Activated CD8-positive, alpha-beta memory T cell treated with anti-CD3 and anti-CD28 coated beads, Interleukin-2, amount 50 U/mL, for 1 hour (primary cell): ENCODE measurements around the gene EIF4A2.
"Not testable (repeated sequence)": the region's sequence is repeated elsewhere in the genome, so short reads cannot be mapped to it uniquely, and the experiment has no call there.

Source experiments
- DNase-seq: peaks from one replicate; pipeline ENCODE4 v3.0.0-alpha.2; 2020; ENCODE audit errors: extremely low read depth

EIF4A2 gene

GRCh38 chr3:186784820-186785494, 1.6 kb downstream of the EIF4A2 start:
- DNase-seq, result no peak

- no peak for DNase-seq
Observed at GRCh38 chr3:186785495-186786018, 2.2 kb downstream of the EIF4A2 start.

- no peak for DNase-seq
Observed at GRCh38 chr3:186786922-186787321, 3.5 kb downstream of the EIF4A2 start.

GRCh38 chr3:186787642-186788481, 4.5 kb downstream of the EIF4A2 start:
- DNase-seq, result no peak

GRCh38 chr3:186788482-186789370, 5.3 kb downstream of the EIF4A2 start:
- DNase-seq, result no peak

GRCh38 chr3:186789554-186790260, 6.3 kb downstream of the EIF4A2 start:
- no peak for DNase-seq

GRCh38 chr3:186790261-186790981, 7.0 kb downstream of the EIF4A2 start:
- no peak for DNase-seq

- DNase-seq, result no peak
Observed at GRCh38 chr3:186798239-186798874, 15.0 kb downstream of the EIF4A2 start.

GRCh38 chr3:186800285-186800684, 16.9 kb downstream of the EIF4A2 start:
- no peak for DNase-seq

- no peak for DNase-seq
Observed at GRCh38 chr3:186802701-186803100, 19.3 kb downstream of the EIF4A2 start.

- DNase-seq, result not testable (repeated sequence)
Observed at GRCh38 chr3:186803447-186803846, 20.1 kb downstream of the EIF4A2 start.

- no peak for DNase-seq
Observed at GRCh38 chr3:186806089-186807055, 23.0 kb downstream of the EIF4A2 start, which contains the start of gene RFC4. RFC4 (minus strand) TSS chr3:186806482; CDS start chr3:186804713, 1,769 bp downstream.

- no peak for DNase-seq
Observed at GRCh38 chr3:186807231-186807630, 23.9 kb downstream of the EIF4A2 start.

- no peak for DNase-seq
Observed at GRCh38 chr3:186810336-186810996, 27.1 kb downstream of the EIF4A2 start.

- DNase-seq, result not testable (repeated sequence)
Observed at GRCh38 chr3:186811313-186811712, 27.9 kb downstream of the EIF4A2 start.

GRCh38 chr3:186814100-186814499, 30.7 kb downstream of the EIF4A2 start:
- no peak for DNase-seq

- DNase-seq, result no peak
Observed at GRCh38 chr3:186815435-186815834, 32.1 kb downstream of the EIF4A2 start.

- DNase-seq, result no peak
Observed at GRCh38 chr3:186818516-186818915, 35.1 kb downstream of the EIF4A2 start.
